HL-60 (cell line): Measurements from ENCODE around the gene SHANK3.

ENCODE experiments used
- CTCF ChIP-seq: IDR thresholded peaks from one replicate; pipeline ENCODE4 v1.5.1; 2011; ENCODE audit warnings: low read length, control low read depth, inconsistent platforms; ENCODE audit not compliant: insufficient read depth
- POLR2AphosphoS5 ChIP-seq: IDR thresholded peaks from 2 replicates; pipeline ENCODE4 v1.6.1; 2012; ENCODE audit warnings: low read depth
- REST ChIP-seq: IDR thresholded peaks from 2 replicates; pipeline ENCODE4 v1.6.1; 2012; ENCODE audit warnings: low read depth; ENCODE audit not compliant: insufficient replicate concordance
- SPI1 ChIP-seq: IDR thresholded peaks from 2 replicates; pipeline ENCODE4 v1.6.1; 2012; ENCODE audit warnings: low read depth, mild to moderate bottlenecking, borderline replicate concordance

- no peak for TF ChIP-seq POLR2AphosphoS5
- no peak for TF ChIP-seq REST
- TF ChIP-seq CTCF, result no peak
- TF ChIP-seq SPI1, result no peak
Measured at GRCh38 chr22:50705219-50705691, 32.6 kb downstream of the SHANK3 start.
